GM18870 (cell line): ENCODE measurements around the gene FAM120B.

Experiments used
- ATAC-seq: cut with Tn5 transposase; IDR thresholded peaks from one replicate; pipeline ENCODE4 v1.9.1; 2021; ENCODE audit warnings: moderate library complexity; ENCODE audit not compliant: unreplicated experiment

Gene FAM120B

DNA sequence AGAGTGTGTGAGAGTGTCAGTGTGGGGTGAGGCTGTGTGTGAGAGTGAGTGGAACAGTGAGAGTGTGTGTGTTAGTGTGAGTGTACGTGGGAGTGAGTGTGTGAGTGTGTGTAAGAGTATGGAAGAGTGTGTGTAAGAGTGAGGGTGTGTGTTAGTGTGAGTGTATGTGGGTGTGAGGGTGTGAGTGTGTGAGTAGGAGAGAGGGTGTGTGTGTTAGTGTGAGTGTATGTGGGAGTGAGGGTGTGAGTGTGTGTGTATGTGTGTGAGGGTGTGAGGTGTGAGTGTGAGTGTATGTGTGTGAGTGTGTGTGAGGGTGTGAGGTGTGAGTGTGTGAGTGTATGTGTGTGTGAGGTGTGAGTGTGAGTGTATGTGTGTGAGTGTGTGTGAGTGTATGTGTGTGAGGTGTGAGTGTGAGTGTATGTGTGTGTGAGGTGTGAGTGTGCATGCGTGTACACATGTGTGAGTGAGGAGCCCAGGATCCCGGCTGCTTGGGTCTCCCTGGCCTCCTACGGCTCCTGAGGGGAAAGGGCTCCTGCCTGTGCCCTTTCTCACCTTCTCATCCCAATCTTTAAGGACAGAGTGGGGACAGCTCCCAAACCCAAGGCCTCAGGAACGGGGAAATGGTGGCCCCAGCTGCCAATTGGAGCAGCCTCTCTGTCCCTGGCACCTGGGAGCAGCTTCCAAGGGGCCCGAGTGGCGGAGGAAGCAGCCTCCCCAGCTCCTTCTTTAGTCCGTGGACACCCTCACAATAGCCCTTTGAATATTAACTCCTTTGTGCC, 146.4 kb downstream of the FAM120B start:
- ATAC-seq: no peak

DNA sequence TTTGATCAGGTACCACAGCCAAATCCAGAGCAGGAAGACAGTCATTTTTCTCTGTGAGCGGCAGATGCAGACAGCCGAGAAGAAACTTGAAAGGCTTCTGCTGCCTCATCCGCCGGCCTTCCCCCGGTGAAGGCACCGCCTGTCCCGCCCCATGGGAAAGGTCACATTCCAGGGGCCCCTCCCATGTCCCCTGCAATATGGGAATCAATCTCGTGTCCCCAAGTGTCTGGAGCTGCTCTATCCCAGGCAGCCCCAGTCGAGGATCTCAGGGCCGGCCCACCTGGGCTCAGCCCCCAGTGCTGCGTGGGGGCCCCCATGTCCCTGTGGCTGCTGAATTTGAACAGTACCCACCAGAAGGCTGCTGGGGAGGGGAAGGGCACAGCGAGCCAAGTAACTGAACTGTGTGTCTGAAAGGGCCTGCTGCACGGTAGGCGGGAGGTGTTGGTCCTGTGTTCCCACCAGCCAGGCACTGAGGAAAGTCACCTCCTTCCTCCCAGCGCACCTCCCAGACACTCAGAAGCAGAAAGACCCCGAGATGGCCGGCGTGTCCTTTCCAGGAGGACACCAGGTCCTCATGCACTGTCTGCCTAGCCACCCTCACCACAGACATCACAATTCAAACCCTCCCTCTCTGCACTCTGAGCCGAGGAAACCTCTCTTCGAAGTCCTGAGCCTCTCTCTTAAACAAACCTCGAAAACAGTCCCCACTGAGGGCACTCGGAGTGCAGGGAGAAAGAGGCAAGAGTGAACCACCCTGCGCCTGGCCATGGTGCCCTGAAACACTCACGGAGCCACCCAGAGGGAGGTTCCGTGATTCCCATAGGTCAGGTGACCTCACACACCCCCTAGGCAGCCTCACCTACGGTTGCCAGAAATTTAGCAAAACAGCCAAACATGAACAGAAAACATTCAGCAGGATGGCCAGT, 147.3 kb downstream of the FAM120B start:
- no peak for ATAC-seq

DNA sequence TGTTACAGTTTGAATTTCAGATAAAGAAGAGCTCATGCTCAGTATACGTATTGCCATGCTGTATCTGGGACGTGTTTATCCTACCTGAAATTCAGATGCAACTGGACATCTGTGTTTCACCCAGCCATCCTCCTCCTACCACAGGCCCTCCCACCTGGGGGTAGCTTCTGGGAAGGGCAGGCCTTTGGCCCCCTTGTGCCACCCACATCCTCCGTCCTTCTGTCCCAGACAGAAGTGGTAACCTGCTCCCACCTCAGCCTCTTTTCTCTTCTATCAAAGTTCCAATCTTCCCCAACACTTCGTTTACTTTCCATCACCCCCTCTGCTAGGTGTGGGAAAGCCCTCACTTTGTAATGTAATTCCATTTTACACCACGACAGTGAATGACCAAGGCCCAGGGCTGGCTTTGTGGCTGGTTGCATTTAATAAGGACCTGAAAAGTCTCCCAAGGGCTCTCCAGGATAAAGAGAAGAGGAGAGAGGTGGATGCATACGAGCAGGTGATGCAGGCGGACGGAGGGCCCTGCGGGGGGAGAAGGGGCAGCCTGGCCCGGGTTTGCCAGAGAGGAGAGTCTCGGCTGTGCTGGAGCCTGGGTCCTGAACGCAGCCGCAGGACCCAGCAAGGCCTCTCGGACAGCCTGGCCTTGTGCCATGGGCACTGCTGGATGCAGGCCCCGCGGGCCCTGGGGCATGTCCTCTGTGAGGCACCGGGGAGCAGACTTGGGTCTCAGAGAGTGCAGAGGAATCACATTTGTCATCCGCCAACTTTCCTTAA, 148.1 kb downstream of the FAM120B start:
- ATAC-seq: no peak

GRCh38 chr6:170455335-170455979, 148.9 kb downstream of the FAM120B start:
- no peak for ATAC-seq

- ATAC-seq: no peak
Observed at GRCh38 chr6:170456334-170456733, 149.8 kb downstream of the FAM120B start.
